GM12864 (cell line): ENCODE measurements around the gene C1QA.
"Not testable (repeated sequence)": the region's sequence is repeated elsewhere in the genome, so short reads cannot be mapped to it uniquely, and the experiment has no call there.

ENCODE experiments used
- DNase-seq: peaks from one replicate; pipeline ENCODE4 v3.0.0-alpha.2; 2011; ENCODE audit warnings: low read depth
- H3K4me3 ChIP-seq: 2 replicates; pipeline ENCODE4 v1.5.1; 2011; ENCODE audit warnings: mild to moderate bottlenecking, low read depth, low read length, control low read depth
- CTCF ChIP-seq: IDR thresholded peaks from 2 replicates; pipeline ENCODE4 v1.5.1; 2011; ENCODE audit warnings: low read depth, mild to moderate bottlenecking, moderate library complexity, low read length, control low read depth, inconsistent platforms; ENCODE audit errors: missing control alignments

Gene C1QA

GRCh38 chr1:22673486-22674409 lies 37.3 kb downstream of the C1QA start:
- no peak for DNase-seq
- peak; percentile 65 for TF ChIP-seq CTCF
- no peak overlapping the region for H3K4me3 ChIP-seq

- H3K4me3 ChIP-seq: no peak overlapping the region
- TF ChIP-seq CTCF: no peak
- no peak for DNase-seq
These were observed 38.0 kb downstream of the C1QA start for GRCh38 chr1:22674410-22674749.

- not testable (repeated sequence) for DNase-seq, H3K4me3 ChIP-seq
These were observed 39.7 kb downstream of the C1QA start for GRCh38 chr1:22676151-22676550.

- no peak for DNase-seq
- no peak for TF ChIP-seq CTCF
These were observed 40.6 kb downstream of the C1QA start for GRCh38 chr1:22676916-22677583.

GRCh38 chr1:22677931-22678896 lies 41.8 kb downstream of the C1QA start:
- no peak for TF ChIP-seq CTCF
- H3K4me3 ChIP-seq: no peak overlapping the region
- DNase-seq: no peak

More at GRCh38 chr1:22676916-22677583, 40.6 kb downstream of the C1QA start:
- no peak overlapping the region for H3K4me3 ChIP-seq

GRCh38 chr1:22680726-22681125 lies 44.3 kb downstream of the C1QA start:
- no peak overlapping the region for H3K4me3 ChIP-seq

More at GRCh38 chr1:22680726-22681125, 44.3 kb downstream of the C1QA start:
- DNase-seq: no peak
- TF ChIP-seq CTCF: no peak
